Endothelial cell of umbilical vein (primary cell): ENCODE results near the gene GCAT.

Source experiments
- EZH2 ChIP-seq: IDR thresholded peaks from 2 replicates; pipeline ENCODE4 v1.6.1; 2012; ENCODE audit warnings: borderline replicate concordance, low read depth, mild to moderate bottlenecking, moderate library complexity, low read length, inconsistent platforms; ENCODE audit not compliant: severe bottlenecking
- FOS ChIP-seq: IDR thresholded peaks from 2 replicates; pipeline ENCODE4 v1.6.1; 2011; ENCODE audit warnings: mild to moderate bottlenecking, low read length, moderate library complexity, borderline replicate concordance; ENCODE audit not compliant: insufficient read depth
- GATA2 ChIP-seq: IDR thresholded peaks from 2 replicates; pipeline ENCODE4 v1.7.0; 2011; ENCODE audit warnings: low read depth, mild to moderate bottlenecking, moderate library complexity, mixed read lengths, low read length; ENCODE audit not compliant: insufficient read length, insufficient read depth
- JUN ChIP-seq: IDR thresholded peaks from 2 replicates; pipeline ENCODE4 v1.6.1; 2011; ENCODE audit warnings: borderline replicate concordance, low read depth; ENCODE audit not compliant: insufficient read length, insufficient read depth
- MYC ChIP-seq: IDR thresholded peaks from one replicate; pipeline ENCODE4 v1.6.1; 2011; ENCODE audit warnings: mild to moderate bottlenecking, low read depth, low read length
- POLR2A ChIP-seq: IDR thresholded peaks from 2 replicates; pipeline ENCODE4 v1.6.1; 2012; ENCODE audit warnings: low read depth, mild to moderate bottlenecking, control low read depth, low read length
- POLR2AphosphoS5 ChIP-seq: IDR thresholded peaks from 2 replicates; pipeline ENCODE4 v1.6.1; 2012; ENCODE audit warnings: low read depth, mild to moderate bottlenecking, control low read depth, low read length, moderate library complexity; ENCODE audit not compliant: insufficient read depth
- TF ChIP-seq, protein P1 (sequence below), 2 donors: IDR thresholded peaks; 1 replicate in 1 of 2; 2 replicates in 1 of 2; pipeline ENCODE4 v1.5.1; 2011; ENCODE audit warnings: low read length in 2 of 2, mild to moderate bottlenecking in 2 of 2, moderate library complexity in 2 of 2, control low read depth in 1 of 2, inconsistent platforms in 1 of 2, low read depth in 1 of 2; ENCODE audit not compliant: insufficient read depth in 1 of 2; ENCODE audit errors: extremely low read depth in 1 of 2
- TF ChIP-seq, protein P2 (sequence below): IDR thresholded peaks from 2 replicates; pipeline ENCODE4 v1.6.1; 2011; ENCODE audit not compliant: insufficient read depth, insufficient read length

DNA sequence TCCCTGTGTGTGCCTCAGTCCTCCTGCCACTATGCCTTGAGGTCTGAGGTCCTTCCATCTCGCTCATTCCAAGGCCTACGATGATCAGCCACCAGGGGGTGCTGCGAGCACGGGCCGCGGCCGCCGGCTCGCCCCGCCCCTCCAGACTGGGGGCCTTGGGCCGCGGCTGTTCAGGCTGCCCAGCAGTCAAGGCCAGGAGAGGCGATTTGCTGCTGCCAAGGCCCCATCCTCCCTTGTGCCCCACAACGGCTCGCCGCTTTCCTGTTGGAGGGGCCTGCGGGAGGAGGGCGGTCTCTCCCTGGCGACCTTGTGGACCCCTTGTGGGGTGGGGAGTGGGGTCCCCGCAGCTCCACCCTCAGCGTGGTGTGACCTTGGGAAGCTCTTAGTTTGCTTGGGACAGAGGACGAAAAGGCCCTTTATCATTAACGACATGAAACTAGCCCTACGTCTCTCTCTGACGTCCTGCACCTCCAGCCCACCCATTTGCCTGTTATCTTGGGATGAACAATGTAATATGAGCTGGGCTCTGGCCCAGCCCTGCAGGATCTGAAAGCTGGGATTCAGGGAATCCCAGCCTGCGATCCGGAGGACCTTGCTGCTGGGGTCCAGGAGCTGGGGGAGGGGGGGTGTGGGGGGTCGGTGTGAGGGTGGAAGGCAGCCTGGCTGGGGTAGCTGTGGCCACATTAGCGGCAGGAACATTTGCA is 10.1 kb downstream of the GCAT start:
- TF ChIP-seq, protein P1, sequence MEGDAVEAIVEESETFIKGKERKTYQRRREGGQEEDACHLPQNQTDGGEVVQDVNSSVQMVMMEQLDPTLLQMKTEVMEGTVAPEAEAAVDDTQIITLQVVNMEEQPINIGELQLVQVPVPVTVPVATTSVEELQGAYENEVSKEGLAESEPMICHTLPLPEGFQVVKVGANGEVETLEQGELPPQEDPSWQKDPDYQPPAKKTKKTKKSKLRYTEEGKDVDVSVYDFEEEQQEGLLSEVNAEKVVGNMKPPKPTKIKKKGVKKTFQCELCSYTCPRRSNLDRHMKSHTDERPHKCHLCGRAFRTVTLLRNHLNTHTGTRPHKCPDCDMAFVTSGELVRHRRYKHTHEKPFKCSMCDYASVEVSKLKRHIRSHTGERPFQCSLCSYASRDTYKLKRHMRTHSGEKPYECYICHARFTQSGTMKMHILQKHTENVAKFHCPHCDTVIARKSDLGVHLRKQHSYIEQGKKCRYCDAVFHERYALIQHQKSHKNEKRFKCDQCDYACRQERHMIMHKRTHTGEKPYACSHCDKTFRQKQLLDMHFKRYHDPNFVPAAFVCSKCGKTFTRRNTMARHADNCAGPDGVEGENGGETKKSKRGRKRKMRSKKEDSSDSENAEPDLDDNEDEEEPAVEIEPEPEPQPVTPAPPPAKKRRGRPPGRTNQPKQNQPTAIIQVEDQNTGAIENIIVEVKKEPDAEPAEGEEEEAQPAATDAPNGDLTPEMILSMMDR (IDR thresholded peaks at IDR 0.05; ENCODE audit: extremely low read depth in 1 of 2, insufficient read depth in 1 of 2, low read depth in 1 of 2, low read length in 2 of 2): peak; percentile 95 to 98
- TF ChIP-seq FOS: no peak
- TF ChIP-seq POLR2A: no peak
- no peak for TF ChIP-seq EZH2
- no peak for TF ChIP-seq JUN
- TF ChIP-seq POLR2AphosphoS5: peak; percentile 37
- TF ChIP-seq, protein P2, sequence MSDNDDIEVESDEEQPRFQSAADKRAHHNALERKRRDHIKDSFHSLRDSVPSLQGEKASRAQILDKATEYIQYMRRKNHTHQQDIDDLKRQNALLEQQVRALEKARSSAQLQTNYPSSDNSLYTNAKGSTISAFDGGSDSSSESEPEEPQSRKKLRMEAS: no peak
- no peak for TF ChIP-seq MYC
- no peak for TF ChIP-seq GATA2
